Bronchial epithelial cell (primary cell): Measurements from ENCODE around the gene SNTG2. TPM values are rescaled to one million over a fixed set of nuclear protein-coding genes. Genes with fewer than 3 reads are reported as not detected.

Source experiments
- DNase-seq: peaks from one replicate; pipeline ENCODE4 v3.0.0-alpha.2; 2010; ENCODE audit warnings: low read depth
- FAIRE-seq: peaks from 2 replicates; lab custom pipeline; 2011; peaks lifted over from hg19 to GRCh38; lab: Jason Lieb, UNC
- H3K27me3 ChIP-seq: 2 replicates; pipeline ENCODE4 v1.5.1; 2011; ENCODE audit warnings: low read length; ENCODE audit not compliant: control insufficient read depth, insufficient read depth
- H3K36me3 ChIP-seq: 2 replicates; pipeline ENCODE4 v1.5.1; 2011; ENCODE audit warnings: low read length; ENCODE audit not compliant: control insufficient read depth, insufficient read depth
- H3K4me3 ChIP-seq: 2 replicates; pipeline ENCODE4 v1.5.1; 2011; ENCODE audit warnings: mild to moderate bottlenecking, low read depth, low read length, control low read depth
- CTCF ChIP-seq: IDR thresholded peaks from 2 replicates; pipeline ENCODE4 v1.5.1; 2011; ENCODE audit warnings: mild to moderate bottlenecking, moderate library complexity, low read length, control low read depth, inconsistent platforms; ENCODE audit not compliant: insufficient read depth, severe bottlenecking
- total RNA-seq: library from RNA; depleted of rRNA; stranded (reverse); fragments of >200 nt; gene quantifications from 2 replicates; pipeline ENCODE4 v1.2.1, GENCODE V29; 2014

The SNTG2 gene
- total RNA-seq, 1 donor from 2014 or later: not detected

- no peak for FAIRE-seq
- H3K27me3 ChIP-seq: no peaks in the 10 kb centered on the region
- H3K36me3 ChIP-seq: no peaks in the 10 kb centered on the region
- H3K4me3 ChIP-seq: no peak overlapping the region
- TF ChIP-seq CTCF: no peak
- no peak for DNase-seq
These were observed 26.6 kb upstream of the SNTG2 start for GRCh38 chr2:923832-924601.

- Histone ChIP-seq H3K27me3 (no peaks in the 10 kb centered on the region), H3K36me3 (no peaks in the 10 kb centered on the region), H3K4me3 (no peak overlapping the region)
- FAIRE-seq: no peak
- no peak for TF ChIP-seq CTCF
- no peak for DNase-seq
These were observed 25.9 kb upstream of the SNTG2 start for GRCh38 chr2:924701-925100.

- no peak for FAIRE-seq
- Histone ChIP-seq H3K36me3 (no peaks in the 10 kb centered on the region), H3K4me3 (no peak overlapping the region), H3K27me3 (no peaks in the 10 kb centered on the region)
- DNase-seq: no peak
- TF ChIP-seq CTCF: no peak
These were observed 25.3 kb upstream of the SNTG2 start for GRCh38 chr2:925309-925708.

GRCh38 chr2:925711-926110, 24.9 kb upstream of the SNTG2 start:
- FAIRE-seq (no peak), DNase-seq (no peak)
- no peak for TF ChIP-seq CTCF
- no peak overlapping the region for H3K4me3 ChIP-seq
- no peaks in the 10 kb centered on the region for H3K36me3 ChIP-seq
- no peaks in the 10 kb centered on the region for H3K27me3 ChIP-seq

GRCh38 chr2:926259-926793, 24.3 kb upstream of the SNTG2 start:
- FAIRE-seq: no peak
- DNase-seq: no peak
- Histone ChIP-seq H3K4me3 (no peak overlapping the region), H3K27me3 (no peaks in the 10 kb centered on the region), H3K36me3 (no peaks in the 10 kb centered on the region)
- TF ChIP-seq CTCF: no peak
